Measurements from ENCODE around the gene RAB8A. TPM values are rescaled to one million over a fixed set of nuclear protein-coding genes. Genes with fewer than 3 reads are reported as not detected.
"Not testable (repeated sequence)": the region's sequence is repeated elsewhere in the genome, so short reads cannot be mapped to it uniquely, and the experiment has no call there.

RAB8A gene
- total RNA-seq, 1 experiment from 2014 or later, result 111 TPM

GRCh38 chr19:16076958-16077611 lies 34.6 kb upstream of the RAB8A start:
- DNase-seq (ENCODE audit: low spot score), result peak; percentile 69
- in situ Hi-C loops (cut with HindIII; ENCODE audit: low sequenced_read_pairs), result no loop called here

- no peak for DNase-seq (ENCODE audit: low spot score)
- in situ Hi-C loops (cut with HindIII; ENCODE audit: low sequenced_read_pairs), result no loop called here
These were observed 33.5 kb upstream of the RAB8A start for GRCh38 chr19:16077984-16078758.

GRCh38 chr19:16078759-16079707 lies 32.7 kb upstream of the RAB8A start:
- in situ Hi-C loops (cut with HindIII; ENCODE audit: low sequenced_read_pairs), result no loop called here
- peak; percentile 73 for DNase-seq (ENCODE audit: low spot score)

- no peak for DNase-seq (ENCODE audit: low spot score)
- in situ Hi-C loops (cut with HindIII; ENCODE audit: low sequenced_read_pairs), result no loop called here
These were observed 27.5 kb upstream of the RAB8A start for GRCh38 chr19:16084067-16084685.

- DNase-seq (ENCODE audit: low spot score), result no peak
- in situ Hi-C loops (cut with HindIII; ENCODE audit: low sequenced_read_pairs), result no loop called here
These were observed 26.6 kb upstream of the RAB8A start for GRCh38 chr19:16085115-16085514.

GRCh38 chr19:16087404-16087803 lies 24.3 kb upstream of the RAB8A start:
- in situ Hi-C loops (cut with HindIII; ENCODE audit: low sequenced_read_pairs); DNase-seq (ENCODE audit: low spot score): not testable (repeated sequence)

- DNase-seq (ENCODE audit: low spot score), result no peak
- in situ Hi-C loops (cut with HindIII; ENCODE audit: low sequenced_read_pairs), result no loop called here
These were observed 23.7 kb upstream of the RAB8A start for GRCh38 chr19:16087940-16088339.

GRCh38 chr19:16088351-16089009 lies 23.2 kb upstream of the RAB8A start:
- DNase-seq (ENCODE audit: low spot score), result peak; percentile 99
- in situ Hi-C loops (cut with HindIII; ENCODE audit: low sequenced_read_pairs), result no loop called here

GRCh38 chr19:16089010-16089846 lies 22.5 kb upstream of the RAB8A start:
- no peak for DNase-seq (ENCODE audit: low spot score)
- in situ Hi-C loops (cut with HindIII; ENCODE audit: low sequenced_read_pairs), result no loop called here

- in situ Hi-C loops (cut with HindIII; ENCODE audit: low sequenced_read_pairs), result no loop called here
- DNase-seq (ENCODE audit: low spot score), result no peak
These were observed 19.9 kb upstream of the RAB8A start for GRCh38 chr19:16091546-16092475.

- in situ Hi-C loops (cut with HindIII; ENCODE audit: low sequenced_read_pairs), result no loop called here
- DNase-seq (ENCODE audit: low spot score), result no peak
These were observed 17.2 kb upstream of the RAB8A start for GRCh38 chr19:16094360-16095070.

GRCh38 chr19:16095071-16095571 lies 16.6 kb upstream of the RAB8A start:
- DNase-seq (ENCODE audit: low spot score), result no peak
- in situ Hi-C loops (cut with HindIII; ENCODE audit: low sequenced_read_pairs), result no loop called here

GRCh38 chr19:16096280-16096855 lies 15.3 kb upstream of the RAB8A start:
- DNase-seq (ENCODE audit: low spot score), result no peak
- in situ Hi-C loops (cut with HindIII; ENCODE audit: low sequenced_read_pairs), result no loop called here

- in situ Hi-C loops (cut with HindIII; ENCODE audit: low sequenced_read_pairs), result no loop called here
- no peak for DNase-seq (ENCODE audit: low spot score)
These were observed 13.3 kb upstream of the RAB8A start for GRCh38 chr19:16098416-16098768.

- in situ Hi-C loops (cut with HindIII; ENCODE audit: low sequenced_read_pairs), result no loop called here
These were observed 12.9 kb upstream of the RAB8A start for GRCh38 chr19:16098821-16099220.

More at GRCh38 chr19:16098821-16099220, 12.9 kb upstream of the RAB8A start:
- DNase-seq (ENCODE audit: low spot score), result no peak

Data from G401 (cell line).